ENCODE results near the gene ARF1.

Gene ARF1

GRCh38 chr1:228045405-228045804, 37.1 kb upstream of the ARF1 start:
- TF ChIP-seq, protein P1, sequence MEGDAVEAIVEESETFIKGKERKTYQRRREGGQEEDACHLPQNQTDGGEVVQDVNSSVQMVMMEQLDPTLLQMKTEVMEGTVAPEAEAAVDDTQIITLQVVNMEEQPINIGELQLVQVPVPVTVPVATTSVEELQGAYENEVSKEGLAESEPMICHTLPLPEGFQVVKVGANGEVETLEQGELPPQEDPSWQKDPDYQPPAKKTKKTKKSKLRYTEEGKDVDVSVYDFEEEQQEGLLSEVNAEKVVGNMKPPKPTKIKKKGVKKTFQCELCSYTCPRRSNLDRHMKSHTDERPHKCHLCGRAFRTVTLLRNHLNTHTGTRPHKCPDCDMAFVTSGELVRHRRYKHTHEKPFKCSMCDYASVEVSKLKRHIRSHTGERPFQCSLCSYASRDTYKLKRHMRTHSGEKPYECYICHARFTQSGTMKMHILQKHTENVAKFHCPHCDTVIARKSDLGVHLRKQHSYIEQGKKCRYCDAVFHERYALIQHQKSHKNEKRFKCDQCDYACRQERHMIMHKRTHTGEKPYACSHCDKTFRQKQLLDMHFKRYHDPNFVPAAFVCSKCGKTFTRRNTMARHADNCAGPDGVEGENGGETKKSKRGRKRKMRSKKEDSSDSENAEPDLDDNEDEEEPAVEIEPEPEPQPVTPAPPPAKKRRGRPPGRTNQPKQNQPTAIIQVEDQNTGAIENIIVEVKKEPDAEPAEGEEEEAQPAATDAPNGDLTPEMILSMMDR (conservative IDR thresholded peaks at IDR 0.05): no peak
- no peak overlapping the region for H3K27ac ChIP-seq

- no peak overlapping the region for H3K27ac ChIP-seq
- TF ChIP-seq, protein P1 (conservative IDR thresholded peaks at IDR 0.05): no peak
These were observed 36.6 kb upstream of the ARF1 start for GRCh38 chr1:228045871-228046270.

DNA sequence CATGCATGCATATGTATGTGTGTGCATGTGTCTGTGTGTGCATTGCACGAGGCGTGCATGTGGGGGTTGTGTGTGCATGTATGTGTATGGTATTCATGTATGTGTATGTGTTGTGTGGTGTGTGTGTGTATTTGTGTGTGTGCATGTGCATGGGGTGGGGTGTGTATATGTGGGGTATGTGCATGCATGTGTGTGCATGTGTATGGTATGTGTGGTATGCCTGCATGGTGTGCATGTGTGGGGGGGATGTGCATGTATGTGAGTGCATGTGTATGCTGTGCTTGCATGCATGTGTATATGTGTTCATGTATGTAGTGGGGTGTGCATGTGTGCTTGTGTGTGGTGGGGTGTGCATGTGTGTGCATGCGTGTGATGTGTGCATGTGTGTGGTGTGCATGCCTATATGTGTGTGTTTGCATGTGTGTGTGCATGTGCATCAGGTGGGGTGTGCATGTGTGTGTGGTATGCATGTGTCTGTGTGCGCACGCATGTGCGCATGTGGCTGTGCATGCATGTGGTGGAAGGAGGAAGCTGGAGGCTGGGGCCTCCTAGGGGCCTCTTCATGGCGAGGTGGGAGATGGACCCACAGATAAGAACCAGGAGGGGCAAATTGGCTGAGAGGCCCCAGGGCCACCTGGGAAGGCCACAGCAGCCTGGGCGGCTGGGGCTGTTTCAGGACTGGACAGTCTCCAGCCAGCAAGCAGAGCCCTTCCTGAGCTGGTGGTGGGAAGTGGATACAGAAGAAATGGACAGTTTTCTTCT, 35.9 kb upstream of the ARF1 start:
- TF ChIP-seq, protein P1 (conservative IDR thresholded peaks at IDR 0.05): no peak
- no peak overlapping the region for H3K27ac ChIP-seq

GRCh38 chr1:228047183-228047466, 35.4 kb upstream of the ARF1 start:
- TF ChIP-seq, protein P1 (conservative IDR thresholded peaks at IDR 0.05): no peak
- H3K27ac ChIP-seq: no peak overlapping the region

GRCh38 chr1:228048120-228048519, 34.4 kb upstream of the ARF1 start:
- TF ChIP-seq, protein P1 (conservative IDR thresholded peaks at IDR 0.05): no peak
- H3K27ac ChIP-seq: no peak overlapping the region

- no peak overlapping the region for H3K27ac ChIP-seq
- TF ChIP-seq, protein P1 (conservative IDR thresholded peaks at IDR 0.05): no peak
These were observed 33.7 kb upstream of the ARF1 start for GRCh38 chr1:228048659-228049298.

- H3K27ac ChIP-seq: no peak overlapping the region
- TF ChIP-seq, protein P1 (conservative IDR thresholded peaks at IDR 0.05): no peak
These were observed 31.8 kb upstream of the ARF1 start for GRCh38 chr1:228050571-228051231.
